ENCODE results near the gene FMN1. TPM values are rescaled to one million over a fixed set of nuclear protein-coding genes. Genes with fewer than 3 reads are reported as not detected.

The FMN1 gene
- total RNA-seq, 1 experiment from 2014 or later = 25.8 TPM

DNA sequence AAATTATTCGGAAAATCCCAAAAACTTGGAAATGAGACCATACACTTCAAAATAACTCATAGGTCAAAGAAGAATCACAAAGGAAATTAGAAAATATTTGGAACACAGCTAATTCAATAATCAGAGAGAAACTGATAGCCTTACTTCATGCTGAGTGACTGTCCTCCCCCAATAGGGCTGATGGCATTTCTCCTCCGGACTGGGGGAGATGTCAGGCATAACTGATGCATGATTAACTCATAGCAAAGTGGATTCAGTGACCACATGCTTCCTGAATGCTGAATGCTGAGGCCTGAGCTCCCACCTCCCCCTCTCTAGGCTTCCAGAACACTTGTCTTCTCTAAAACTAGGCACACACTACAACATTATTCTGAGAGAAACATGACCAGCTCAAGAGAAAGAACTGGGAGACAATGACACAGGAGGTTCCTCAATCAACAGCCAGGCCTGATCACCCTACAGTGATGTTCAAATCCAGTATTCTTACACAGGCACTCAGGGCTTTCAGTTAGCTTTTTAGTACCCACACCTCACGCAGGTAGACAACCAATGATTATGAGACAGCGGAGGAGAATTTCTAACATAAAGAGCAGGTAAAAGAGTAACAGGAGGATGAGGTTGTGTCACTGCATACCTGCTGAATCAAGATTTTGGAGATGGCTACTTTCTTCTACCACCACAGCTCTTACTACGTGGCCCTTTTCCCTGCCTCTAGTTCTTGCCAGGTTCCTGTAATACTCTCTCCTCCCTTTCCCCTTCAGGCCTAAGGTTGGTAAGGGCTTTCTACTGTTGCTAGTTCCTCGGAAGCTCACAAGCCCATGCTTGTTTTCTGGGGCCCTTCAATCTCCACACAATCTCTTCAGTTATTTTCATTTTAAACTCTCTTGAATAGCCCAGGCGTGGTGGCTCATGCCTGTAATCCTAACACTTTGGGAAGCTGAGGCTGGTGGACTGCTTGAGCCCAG, 96.1 kb downstream of the FMN1 start:
- Histone ChIP-seq H3K4me1 (replicated peaks; ENCODE audit: insufficient read depth) (peaks cover 18% of the 10 kb centered on the region), H3K79me2 (ENCODE audit: low read depth) (no peaks in the 10 kb centered on the region), H3F3A (ENCODE audit: insufficient read depth, low read depth) (0 out of 2 replicates have a peak, but pooled peaks cover 4% of the 10 kb centered on the region), H3K4me2 (peak overlapping the region; percentile 39), H3K9me2 (ENCODE audit: insufficient read depth) (no peaks in the 10 kb centered on the region), H3K27ac (peak overlapping the region; percentile 65), H2AFZ (no peak overlapping the region; the same call in 1 of the 2 replicates), H4K20me1 (ENCODE audit: insufficient read depth) (no peaks in the 10 kb centered on the region), H3K27me3 (ENCODE audit: insufficient read depth, low read depth) (no peaks in the 10 kb centered on the region), H3K36me3 (ENCODE audit: low read depth) (no peaks in the 10 kb centered on the region), H3K9me3 (ENCODE audit: insufficient read depth, low read depth) (no peaks in the 10 kb centered on the region), H3K4me3 (no peak overlapping the region)
- DNase-seq = peak; percentile 23 to 48
- TF ChIP-seq CTCF (conservative IDR thresholded peaks at IDR 0.05) (no peak), EZH2 (IDR thresholded peaks at IDR 0.05; ENCODE audit: low read depth) (no peak)
- POLR2A ChIA-PET (ENCODE audit: unreplicated experiment) = interaction anchor here (0.6 kb wide), 1 partner anchor 1268 kb away, joined by 5 read pairs; no protein-coding TSS in a partner anchor
- BruUV-seq (replicated peaks) = no TSS peak
- CTCF ChIA-PET = interaction anchor here (0.9 kb wide), 1 partner anchor 34 kb away, joined by 4 read pairs; no protein-coding TSS in a partner anchor
- intact Hi-C loops (cut with micrococcal nuclease; ENCODE audit: unreplicated experiment) = no loop called here

- H3K36me3 ChIP-seq (ENCODE audit: low read depth) = no peaks in the 10 kb centered on the region
- TF ChIP-seq CTCF (conservative IDR thresholded peaks at IDR 0.05) (no peak), EZH2 (IDR thresholded peaks at IDR 0.05; ENCODE audit: low read depth) (no peak)
- H3K4me2 ChIP-seq = no peak overlapping the region
- no TSS peak for BruUV-seq (replicated peaks)
- H3F3A ChIP-seq (ENCODE audit: insufficient read depth, low read depth) = 0 out of 2 replicates have a peak, but pooled peaks cover 4% of the 10 kb centered on the region
- ChIA-PET CTCF (interaction anchor here (0.6 to 0.7 kb wide), 2 partner anchors 52 to 138 kb away, joined by 3 to 5 read pairs; no protein-coding TSS in a partner anchor), POLR2A (ENCODE audit: unreplicated experiment) (no interaction called here)
- no peak for DNase-seq
- H3K27ac ChIP-seq = no peak overlapping the region
- no peaks in the 10 kb centered on the region for H3K79me2 ChIP-seq (ENCODE audit: low read depth)
- no peaks in the 10 kb centered on the region for H3K27me3 ChIP-seq (ENCODE audit: insufficient read depth, low read depth)
- H3K4me3 ChIP-seq = no peak overlapping the region
- H3K9me3 ChIP-seq (ENCODE audit: insufficient read depth, low read depth) = no peaks in the 10 kb centered on the region
- H2AFZ ChIP-seq = no peak overlapping the region
- H3K9me2 ChIP-seq (ENCODE audit: insufficient read depth) = no peaks in the 10 kb centered on the region
- no peaks in the 10 kb centered on the region for H4K20me1 ChIP-seq (ENCODE audit: insufficient read depth)
- intact Hi-C loops (cut with micrococcal nuclease; ENCODE audit: unreplicated experiment) = no loop called here
- peaks cover 17% of the 10 kb centered on the region for H3K4me1 ChIP-seq (replicated peaks; ENCODE audit: insufficient read depth)
Measured at GRCh38 chr15:33096134-33096533, 98.4 kb downstream of the FMN1 start.

DNA sequence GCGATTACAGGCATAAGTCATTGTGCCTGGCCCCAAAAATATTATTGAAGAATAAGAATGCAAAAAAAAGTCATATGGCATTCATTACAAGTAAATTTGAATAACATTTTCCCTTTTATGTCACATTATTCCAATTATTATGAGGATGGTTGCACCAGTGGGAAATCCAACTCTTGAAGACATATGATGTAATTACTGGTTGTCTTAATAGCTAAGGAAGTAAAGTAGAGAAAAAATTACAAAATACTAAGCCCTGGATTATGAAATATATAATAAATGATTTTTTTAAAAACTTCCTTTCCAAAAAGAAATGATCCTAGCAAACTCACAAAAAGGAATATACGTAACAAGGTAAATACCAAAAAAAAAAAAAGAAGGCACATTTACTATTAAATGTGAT, 98.9 kb downstream of the FMN1 start:
- Histone ChIP-seq H3K9me2 (ENCODE audit: insufficient read depth) (no peaks in the 10 kb centered on the region), H3K27ac (no peak overlapping the region), H3K4me3 (no peak overlapping the region), H3F3A (ENCODE audit: insufficient read depth, low read depth) (0 out of 2 replicates have a peak, but pooled peaks cover 4% of the 10 kb centered on the region), H3K79me2 (ENCODE audit: low read depth) (no peaks in the 10 kb centered on the region), H3K4me2 (no peak overlapping the region), H3K9me3 (ENCODE audit: insufficient read depth, low read depth) (no peaks in the 10 kb centered on the region), H4K20me1 (ENCODE audit: insufficient read depth) (no peaks in the 10 kb centered on the region), H3K27me3 (ENCODE audit: insufficient read depth, low read depth) (no peaks in the 10 kb centered on the region), H3K4me1 (replicated peaks; ENCODE audit: insufficient read depth) (peaks cover 17% of the 10 kb centered on the region), H3K36me3 (ENCODE audit: low read depth) (no peaks in the 10 kb centered on the region), H2AFZ (no peak overlapping the region)
- no peak for TF ChIP-seq CTCF (conservative IDR thresholded peaks at IDR 0.05)
- TF ChIP-seq EZH2 (IDR thresholded peaks at IDR 0.05; ENCODE audit: low read depth) = no peak
- no peak for DNase-seq
- ChIA-PET CTCF (interaction anchor here (0.6 to 0.7 kb wide), 2 partner anchors 52 to 137 kb away, joined by 3 to 5 read pairs; no protein-coding TSS in a partner anchor), POLR2A (ENCODE audit: unreplicated experiment) (no interaction called here)
- BruUV-seq (replicated peaks) = no TSS peak
- intact Hi-C loops (cut with micrococcal nuclease; ENCODE audit: unreplicated experiment) = no loop called here
